HG03135 (cell line): ENCODE results near the gene KRT74.

Experiments
- ATAC-seq: cut with Tn5 transposase; IDR thresholded peaks from one replicate; pipeline ENCODE4 v1.9.1; 2021; ENCODE audit warnings: mild to moderate bottlenecking, moderate library complexity; ENCODE audit not compliant: unreplicated experiment

KRT74 gene

GRCh38 chr12:52539821-52540173, 33.8 kb downstream of the KRT74 start:
- ATAC-seq: no peak

DNA sequence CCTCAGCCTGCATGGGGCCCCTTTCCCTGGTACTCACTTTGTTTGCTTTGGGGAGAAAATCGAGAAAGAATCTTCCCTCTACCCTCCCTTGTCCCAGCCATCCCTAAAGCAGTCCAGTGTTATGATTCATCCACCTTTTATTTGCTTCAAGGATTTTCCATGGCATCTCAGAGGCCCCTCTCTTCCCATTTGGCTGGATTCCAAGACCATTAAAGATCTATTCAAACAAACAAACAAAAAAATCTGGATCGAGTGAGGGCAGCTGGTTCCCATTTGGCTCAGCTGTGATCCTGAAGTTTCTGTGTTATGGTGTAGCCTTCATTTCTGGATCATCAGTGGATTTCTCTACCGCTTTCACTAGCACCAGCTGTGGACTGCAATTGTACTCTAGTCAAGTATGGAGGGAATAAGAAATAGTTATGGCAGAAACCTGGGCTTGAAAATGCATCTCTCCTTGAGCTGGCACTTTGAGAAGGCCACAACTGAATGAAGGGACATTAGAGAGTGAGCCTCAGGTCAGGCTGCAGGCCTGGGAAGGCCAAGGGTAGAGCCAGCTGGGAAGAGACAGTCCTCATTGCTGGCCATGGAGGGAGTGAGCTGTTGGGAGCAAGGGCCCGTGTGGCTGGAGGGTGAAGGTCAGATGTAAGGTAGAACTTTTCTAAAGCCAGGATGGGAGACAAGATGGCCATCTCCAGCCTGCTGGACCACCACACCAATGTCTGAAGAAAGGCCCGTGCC, 34.4 kb downstream of the KRT74 start:
- no peak for ATAC-seq

DNA sequence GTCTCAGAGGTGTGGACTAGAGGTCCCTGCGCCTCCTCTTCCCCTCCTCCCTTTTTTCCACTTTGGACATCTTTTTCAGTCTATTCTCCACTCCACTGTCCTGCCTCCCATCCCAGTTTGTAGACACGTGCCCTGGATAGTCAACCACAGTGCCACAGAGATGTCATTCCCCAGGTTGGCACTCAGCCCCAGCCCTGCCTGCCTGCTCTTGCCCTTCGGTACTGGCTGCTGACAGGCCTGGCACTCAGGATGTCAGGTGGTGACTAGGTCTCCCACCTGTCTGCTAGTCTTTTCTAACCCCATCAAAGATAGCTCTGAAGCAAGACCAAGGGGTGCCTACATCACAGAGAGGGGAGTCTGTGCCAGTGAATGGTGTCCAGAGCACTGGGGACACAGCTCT, 36.5 kb downstream of the KRT74 start:
- ATAC-seq: no peak

DNA sequence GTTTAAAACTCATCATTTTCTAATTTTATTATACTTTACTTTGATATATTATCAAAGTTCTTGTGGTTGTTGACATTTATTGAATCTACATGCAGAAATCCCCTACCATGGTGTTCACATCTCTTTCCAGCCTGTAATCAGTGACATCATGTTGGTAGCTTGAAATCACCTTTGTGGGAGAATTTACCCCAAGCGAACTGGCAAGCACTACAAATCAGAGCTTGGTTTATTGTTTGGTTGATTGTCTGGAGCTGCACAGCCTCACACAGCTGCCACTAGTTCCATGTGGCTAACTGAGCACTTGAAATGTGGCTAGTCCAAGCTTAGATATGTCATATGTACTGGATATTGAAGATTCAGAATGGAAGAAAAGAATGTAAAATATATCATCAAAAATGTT, 38.1 kb downstream of the KRT74 start:
- no peak for ATAC-seq

DNA sequence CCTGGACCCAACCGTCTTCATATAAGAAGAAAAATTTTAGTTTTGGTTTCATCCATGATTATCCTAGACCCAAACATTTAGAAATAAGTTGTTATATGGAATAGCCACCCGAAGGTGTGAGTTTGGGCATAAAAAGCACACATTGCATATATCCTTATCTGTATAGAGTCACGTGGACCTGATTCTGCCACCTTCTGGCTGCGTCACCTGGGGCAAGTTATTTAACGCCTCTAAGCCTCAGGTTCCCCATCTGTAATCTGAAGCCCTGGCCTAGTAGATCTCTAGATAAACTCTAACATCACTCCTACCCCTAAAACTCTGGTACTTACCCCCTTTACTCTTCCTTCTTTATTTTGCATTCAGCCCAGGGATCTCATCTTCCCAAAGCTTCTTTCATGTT, 39.2 kb downstream of the KRT74 start:
- ATAC-seq: no peak

GRCh38 chr12:52533686-52534470, 39.8 kb downstream of the KRT74 start:
- ATAC-seq: no peak

- ATAC-seq: no peak
These were observed 41.0 kb downstream of the KRT74 start for GRCh38 chr12:52532636-52533035.

DNA sequence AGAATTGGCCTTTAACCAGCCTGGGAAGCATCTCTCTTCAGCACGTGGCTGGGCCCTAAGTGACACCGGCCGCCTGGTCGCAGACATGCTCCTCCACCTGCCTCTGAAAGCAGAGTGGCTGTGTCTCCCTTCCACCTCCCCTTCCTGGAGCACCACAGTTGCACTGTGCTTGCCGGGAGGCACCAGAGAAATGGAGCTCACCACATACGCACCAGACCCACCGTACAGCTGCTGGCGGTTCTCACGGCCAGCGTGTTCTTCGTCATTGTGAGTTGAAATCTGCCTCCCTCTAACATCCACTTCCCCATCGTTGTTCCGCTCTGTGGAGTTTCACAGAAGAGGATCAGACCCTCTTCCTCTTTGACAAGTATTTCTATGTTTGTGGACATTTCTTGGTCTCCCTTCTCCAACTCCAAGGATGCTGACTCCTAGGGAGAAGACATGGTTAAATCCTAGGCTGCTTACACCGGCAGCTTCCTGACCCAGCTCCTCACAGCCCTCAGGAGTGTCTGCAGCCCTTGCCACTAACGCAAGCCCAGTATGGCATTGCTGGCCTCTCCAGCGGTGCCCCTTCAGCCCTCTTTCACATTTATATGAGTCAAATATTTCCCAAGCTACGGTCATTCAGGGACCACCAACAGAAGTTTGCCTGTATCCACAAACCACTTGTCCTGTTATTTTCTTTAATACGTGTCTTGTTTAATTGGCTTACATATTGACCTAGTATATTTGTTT, 41.9 kb downstream of the KRT74 start:
- ATAC-seq: no peak

GRCh38 chr12:52530905-52531304, 42.7 kb downstream of the KRT74 start:
- ATAC-seq: no peak

- no peak for ATAC-seq
These were observed 43.3 kb downstream of the KRT74 start for GRCh38 chr12:52530366-52530765.

GRCh38 chr12:52529846-52530245, 43.8 kb downstream of the KRT74 start:
- ATAC-seq: no peak

DNA sequence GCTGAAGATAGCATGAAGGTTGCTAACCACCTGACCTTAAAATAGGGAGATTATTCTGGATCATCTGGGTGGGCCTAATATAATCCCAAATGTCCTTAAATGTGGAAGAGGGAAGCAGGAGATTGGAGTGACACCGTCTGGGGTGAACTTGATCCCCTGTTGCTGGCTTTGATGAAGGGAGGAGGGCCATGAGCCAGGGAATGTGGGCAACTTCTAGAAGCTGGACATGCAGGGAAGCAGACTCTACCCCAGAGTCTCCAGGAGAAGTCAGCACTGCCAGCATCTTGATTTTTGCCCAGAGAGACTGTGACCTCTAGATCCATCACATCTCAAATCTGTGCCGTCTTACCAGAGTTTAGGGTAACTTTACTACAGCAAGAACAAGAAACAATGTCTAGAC, 44.2 kb downstream of the KRT74 start:
- ATAC-seq: no peak

GRCh38 chr12:52528641-52529143, 45.0 kb downstream of the KRT74 start:
- ATAC-seq: no peak

- no peak for ATAC-seq
These were observed 46.4 kb downstream of the KRT74 start for GRCh38 chr12:52527121-52527800.

GRCh38 chr12:52526511-52526951, 47.1 kb downstream of the KRT74 start:
- ATAC-seq: no peak

- ATAC-seq: no peak
These were observed 47.8 kb downstream of the KRT74 start for GRCh38 chr12:52525661-52526499.

DNA sequence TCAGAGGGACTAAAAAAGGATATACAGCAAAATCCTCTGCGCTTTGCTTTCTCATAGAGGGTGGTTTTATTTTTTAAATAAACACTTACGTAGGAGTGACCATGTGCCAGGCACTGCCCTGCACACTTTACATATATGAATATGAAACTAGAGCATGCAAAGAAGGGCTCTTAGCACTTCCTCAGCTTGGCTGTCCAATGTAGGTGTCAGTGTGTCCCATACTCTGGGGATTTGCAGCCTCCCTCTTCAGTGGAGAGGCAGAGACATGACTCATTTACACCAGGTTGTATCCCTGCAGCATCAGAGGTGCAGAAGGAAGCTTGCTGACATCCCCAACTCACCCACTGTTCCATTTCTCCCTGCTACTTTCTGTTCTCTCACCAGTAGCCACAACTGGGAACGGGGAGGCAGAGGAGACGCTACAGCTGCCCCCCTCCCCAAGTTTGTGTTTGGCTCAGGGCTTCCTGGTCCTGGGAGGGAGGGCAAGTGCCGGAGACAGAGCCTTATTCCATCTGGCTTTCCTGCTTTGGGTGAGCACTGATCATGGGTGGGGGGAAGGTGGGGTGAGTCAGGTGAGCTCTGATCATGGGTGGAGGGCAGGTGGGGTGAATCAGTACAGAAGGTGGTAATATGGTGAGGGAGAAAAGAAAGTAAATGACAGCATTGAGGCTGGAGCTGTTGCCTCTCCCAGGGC, 48.6 kb downstream of the KRT74 start:
- ATAC-seq: no peak

DNA sequence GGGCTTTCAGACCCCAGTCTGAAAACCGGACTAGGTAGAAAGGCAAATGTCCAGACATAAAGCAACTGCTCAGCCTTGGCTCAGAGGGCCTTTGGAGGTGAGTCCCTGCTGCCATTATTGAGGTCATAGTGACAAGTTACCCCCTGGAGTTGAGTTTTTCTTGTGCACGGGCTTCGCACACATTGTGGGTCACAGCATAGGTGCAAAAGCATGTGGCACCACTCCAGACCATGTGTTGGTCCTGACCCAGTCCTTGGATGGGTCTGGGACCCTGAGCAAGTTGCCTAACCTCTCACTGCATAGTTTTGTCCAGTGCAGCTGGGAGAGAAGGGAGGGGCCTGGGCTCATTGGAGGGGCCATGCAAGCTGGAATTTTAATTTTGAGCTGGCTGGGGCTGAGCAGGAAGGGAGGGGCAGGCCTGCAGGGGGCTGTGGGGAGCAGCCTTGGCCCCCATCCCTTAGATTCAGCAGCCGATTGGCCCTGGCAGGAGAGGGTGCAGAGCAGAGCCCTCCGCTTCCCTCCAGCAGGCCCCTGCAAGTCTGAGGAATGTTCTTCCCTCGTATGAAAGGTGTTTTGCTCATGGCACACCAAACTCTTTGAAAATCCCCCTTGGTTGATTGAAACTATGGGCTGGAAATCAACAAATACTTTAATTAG, 49.3 kb downstream of the KRT74 start:
- ATAC-seq: no peak

DNA sequence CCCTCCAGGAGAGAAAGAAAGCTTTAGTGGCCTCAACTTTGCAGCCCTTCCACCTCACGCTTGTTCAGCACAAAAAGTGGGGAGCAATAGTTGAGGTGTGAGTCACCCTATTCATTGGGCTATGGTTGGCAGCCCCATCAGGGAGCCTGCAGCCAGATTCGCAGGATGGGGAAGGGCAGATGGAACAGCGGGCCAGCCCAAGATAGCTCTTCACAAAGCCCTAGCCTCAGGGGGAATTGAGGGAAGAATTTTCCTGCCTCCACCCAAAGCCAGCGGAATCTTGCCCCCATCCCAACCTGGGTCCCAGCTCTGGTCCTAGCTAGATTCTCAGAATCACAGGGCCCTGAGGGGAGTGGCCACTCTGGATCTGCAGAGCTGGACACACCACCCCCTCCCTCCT, 49.8 kb downstream of the KRT74 start:
- no peak for ATAC-seq
